ENCODE results near the gene RGS9.

Gene RGS9

DNA sequence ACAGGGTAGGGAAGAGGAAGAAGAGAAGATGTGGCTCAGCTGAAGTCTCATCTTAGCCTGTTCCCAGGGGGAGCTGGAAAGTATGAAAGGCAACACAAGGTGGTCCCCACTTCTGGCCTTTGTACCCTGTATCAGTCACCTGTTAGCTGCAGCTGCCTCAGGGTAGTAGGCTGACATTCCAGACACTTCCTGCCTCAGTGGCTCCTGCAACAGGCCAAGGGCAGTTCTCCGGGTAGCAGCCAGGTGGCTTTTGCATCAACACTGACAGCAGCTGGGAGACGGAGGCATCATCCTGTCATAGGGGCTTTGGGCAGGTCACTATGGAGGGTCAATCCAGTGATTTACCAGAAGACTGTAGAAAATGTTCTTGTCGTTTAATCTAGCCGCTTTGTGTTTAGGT, 124.0 kb downstream of the RGS9 start:
- DNase-seq (ENCODE audit: low read depth) = no peak

DNA sequence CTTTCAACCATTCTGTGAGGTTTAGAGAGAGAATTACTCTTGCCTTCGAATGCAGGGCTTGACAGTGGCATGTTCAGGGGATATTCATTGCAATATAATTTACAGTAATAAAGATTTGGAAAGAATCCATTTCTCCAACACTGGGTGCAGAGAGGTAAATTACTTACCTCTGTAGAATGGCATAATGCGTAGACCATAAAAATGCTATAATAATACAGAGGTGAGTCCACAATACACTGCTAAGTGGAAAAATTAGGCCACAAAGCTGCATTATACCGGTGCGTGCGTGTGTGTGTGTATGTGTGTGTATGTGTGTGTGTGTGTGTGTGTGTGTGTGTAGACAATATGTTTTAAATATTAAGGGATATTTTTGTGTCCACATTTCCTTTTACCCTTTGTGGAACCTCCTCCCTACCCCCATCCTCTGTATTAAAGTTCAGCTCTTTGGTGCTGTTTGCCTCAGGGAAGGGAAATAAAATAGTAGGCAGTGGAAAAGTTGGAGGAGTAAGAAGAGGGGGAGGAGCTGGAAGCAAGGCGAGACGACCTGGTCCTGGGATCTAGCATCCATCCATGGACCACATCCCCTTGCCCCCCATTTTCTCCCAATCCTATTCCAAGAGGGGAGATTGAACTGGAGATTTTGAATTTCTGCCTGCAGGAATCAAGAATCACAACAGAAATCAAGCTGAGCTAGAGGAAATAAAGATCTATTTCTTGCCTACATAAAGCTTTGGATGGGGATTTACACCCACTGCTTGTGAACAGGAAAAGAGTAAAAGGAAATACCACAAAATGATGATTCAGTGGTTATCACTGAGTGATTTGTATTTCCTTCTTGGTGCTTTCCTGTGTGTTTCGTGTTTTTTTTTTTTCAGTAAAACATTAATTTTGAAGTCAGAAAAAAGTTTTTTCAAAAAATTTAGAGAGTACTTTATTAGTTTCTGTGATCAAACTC, 124.8 kb downstream of the RGS9 start:
- peak; percentile 61 for DNase-seq (ENCODE audit: low read depth)

GRCh38 chr17:65265276-65265675, 128.1 kb downstream of the RGS9 start:
- no peak for DNase-seq (ENCODE audit: low read depth)

- peak; percentile 46 for DNase-seq (ENCODE audit: low read depth)
Observed at GRCh38 chr17:65268832-65269231, 131.7 kb downstream of the RGS9 start.

- no peak for DNase-seq (ENCODE audit: low read depth)
Observed at GRCh38 chr17:65270499-65271253, 133.5 kb downstream of the RGS9 start.

DNA sequence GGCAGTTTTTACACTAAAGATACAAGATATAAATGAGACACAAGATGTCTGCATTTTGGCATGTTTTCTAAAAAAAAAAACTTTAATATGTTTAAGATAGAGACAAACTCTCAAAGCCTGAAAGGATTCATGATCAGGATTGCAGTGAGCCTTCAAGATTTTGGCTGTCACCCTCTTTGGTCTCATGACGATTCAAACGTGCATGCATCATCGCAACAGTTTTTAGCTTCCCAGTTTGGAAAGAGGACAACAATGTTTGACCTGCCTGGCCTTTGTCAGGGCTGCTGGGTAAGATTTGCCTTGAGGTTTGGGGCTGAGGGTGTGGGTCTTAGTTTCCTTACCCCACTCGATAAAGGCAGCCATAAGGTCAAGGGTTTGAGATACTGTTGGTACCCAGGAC, 134.1 kb downstream of the RGS9 start:
- no peak for DNase-seq (ENCODE audit: low read depth)
